ENCODE data around the gene OLFM2.
"Not testable (repeated sequence)": the region's sequence is repeated elsewhere in the genome, so short reads cannot be mapped to it uniquely, and the experiment has no call there.

Gene OLFM2

DNA sequence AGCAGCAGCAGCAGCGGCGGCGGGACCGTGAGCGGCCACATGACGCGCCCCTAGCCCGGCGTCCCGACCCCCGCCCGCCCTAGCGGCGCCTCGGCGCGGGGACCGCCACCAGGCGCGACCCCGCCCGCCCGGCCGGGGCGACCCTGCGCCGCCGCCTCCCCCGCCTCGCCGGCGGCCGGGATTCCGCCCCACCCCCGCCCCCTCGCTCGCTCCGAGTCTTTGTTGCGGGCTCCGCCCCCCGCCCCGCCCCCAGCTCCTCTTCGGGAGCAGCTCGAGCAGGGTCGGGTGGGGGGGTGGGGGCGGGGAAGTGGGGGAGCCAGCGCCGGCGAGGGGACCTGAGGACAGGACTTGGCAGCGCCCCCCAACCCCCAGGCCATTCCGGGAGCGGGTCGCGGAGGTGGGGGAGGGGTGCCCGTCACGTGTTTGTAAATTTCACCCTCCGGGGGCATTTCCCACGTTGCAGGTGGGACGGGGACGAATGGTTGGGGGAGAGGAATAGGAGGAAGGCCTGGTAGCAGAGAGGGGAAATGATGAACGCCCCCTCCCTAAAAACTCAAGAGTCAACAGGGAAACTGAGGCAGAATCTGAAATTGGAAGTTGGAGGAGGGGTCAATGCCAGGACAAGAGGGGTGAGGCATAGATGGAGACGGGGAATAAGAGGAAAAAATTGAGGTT is at the start of gene OLFM2:
Gene OLFM2 (minus strand): TSS at position 190 of the 675 bp plus-strand sequence. CDS start 149 bp downstream, at position 41.
- peak; percentile 70 for DNase-seq (ENCODE audit: low spot score)

DNA sequence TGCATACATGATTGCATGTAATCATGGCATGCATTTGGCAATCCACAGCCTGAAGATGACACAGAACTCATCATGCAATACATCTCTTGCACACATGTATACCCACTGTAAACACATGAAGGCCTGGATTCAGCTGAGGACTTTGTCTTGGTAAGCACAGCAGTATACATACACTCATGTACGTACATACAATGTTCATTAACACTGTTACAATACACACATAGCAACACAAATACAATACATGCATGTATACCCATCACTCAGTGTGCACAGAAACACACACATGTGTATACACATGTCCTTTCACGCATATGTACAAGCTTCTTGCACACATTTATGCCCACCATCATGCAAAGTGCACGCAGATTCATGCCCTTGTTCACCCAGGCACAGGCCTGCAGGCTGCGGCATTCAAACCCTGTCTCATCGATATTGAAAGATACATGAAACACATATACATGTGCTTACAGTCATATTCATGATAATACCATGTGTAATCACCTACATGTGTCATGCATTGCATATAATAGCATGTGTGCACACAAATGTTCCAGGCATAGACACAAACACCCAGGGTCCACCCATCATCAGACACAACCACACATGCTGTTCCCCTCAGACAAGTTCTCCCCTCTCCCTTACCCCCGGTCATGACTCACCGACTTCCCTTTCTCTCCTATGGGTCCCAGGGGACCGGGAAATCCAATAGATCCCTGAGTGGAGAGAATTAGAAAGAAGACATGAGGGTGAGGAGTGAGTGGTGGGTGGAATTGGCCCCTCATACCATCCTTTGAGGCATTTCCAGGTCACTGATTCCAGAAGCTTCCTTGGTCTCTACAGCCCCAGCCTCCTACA is 45.3 kb upstream of the OLFM2 start:
- no peak for DNase-seq (ENCODE audit: low spot score)

DNA sequence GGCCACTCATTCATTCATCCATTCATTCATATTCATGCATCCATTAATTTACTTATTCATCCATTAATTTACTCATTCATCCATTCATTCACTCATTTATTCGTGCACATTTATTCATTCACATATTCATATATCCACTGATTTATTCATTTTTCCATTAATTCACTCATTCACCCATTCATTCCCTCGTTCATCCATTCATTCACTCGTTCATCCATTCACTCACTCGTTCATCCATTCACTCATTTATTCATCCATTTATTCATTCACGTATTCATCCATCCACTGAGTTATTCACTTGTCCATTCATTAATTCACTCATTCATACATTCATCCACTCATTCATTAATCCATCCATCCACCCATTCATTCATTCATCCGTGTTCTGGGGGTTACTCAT is 35.8 kb upstream of the OLFM2 start:
- no peak for DNase-seq (ENCODE audit: low spot score)

GRCh38 chr19:9971166-9971897 is 35.0 kb upstream of the OLFM2 start:
- no peak for DNase-seq (ENCODE audit: low spot score)

GRCh38 chr19:9970481-9970880 is 34.2 kb upstream of the OLFM2 start:
- no peak for DNase-seq (ENCODE audit: low spot score)

DNA sequence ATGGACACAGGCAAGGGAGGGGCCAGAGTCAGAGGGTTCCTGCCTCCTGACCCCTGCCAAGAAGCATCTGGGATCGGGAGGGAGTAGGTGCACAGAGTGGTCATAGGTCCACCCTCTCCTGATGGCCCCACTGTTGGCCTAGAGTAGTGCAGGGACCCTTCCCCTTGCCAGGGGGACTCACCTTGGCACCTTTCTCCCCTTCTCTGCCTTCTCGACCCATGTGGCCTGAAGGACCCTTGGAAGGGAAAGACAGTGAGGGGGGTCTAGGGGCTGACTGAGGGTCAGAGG is 33.3 kb upstream of the OLFM2 start:
- no peak for DNase-seq (ENCODE audit: low spot score)

DNA sequence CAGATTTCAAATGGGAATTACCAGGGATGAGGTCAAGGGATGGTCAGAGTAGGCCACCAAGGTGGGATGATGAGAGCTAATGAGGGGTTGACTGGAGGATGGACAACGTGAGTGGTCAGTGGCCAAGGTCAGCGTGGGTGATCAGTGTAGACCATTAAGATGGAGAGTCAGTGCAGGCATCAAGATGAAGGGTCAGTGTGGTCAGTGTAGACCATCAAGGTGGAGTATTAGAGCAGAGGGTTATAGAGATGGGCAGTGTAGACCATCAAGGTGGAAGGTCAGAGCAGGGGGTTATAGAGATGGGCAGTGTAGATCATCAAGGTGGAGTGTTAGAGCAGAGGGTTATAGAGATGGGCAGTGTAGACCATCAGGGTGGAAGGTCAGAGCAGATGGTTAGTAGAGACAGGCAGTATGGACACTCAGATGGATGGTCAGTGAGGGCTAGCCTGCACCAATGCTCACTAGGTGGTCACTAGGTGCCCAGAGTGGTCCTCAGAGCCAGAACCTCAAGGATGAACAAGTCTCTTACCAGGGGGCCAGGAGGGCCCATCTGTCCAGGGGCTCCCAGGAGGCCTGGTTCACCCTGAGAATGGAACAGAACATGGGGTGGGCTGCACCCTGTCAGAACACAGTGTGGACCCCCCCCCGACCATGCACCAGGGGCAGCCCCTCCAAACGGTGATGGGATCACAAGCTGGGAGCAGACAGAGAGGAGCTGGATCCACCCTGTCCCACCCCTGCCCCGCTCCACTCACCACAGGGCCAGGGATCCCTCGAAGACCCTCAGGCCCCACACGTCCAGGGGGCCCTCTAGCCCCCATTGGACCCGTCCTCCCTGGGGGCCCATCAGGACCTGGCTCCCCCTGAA is 32.7 kb upstream of the OLFM2 start:
- DNase-seq (ENCODE audit: low spot score): no peak

GRCh38 chr19:9967326-9967725 is 31.0 kb upstream of the OLFM2 start:
- no peak for DNase-seq (ENCODE audit: low spot score)

GRCh38 chr19:9966448-9966847 is 30.1 kb upstream of the OLFM2 start:
- DNase-seq (ENCODE audit: low spot score): no peak

GRCh38 chr19:9966024-9966423 is 29.7 kb upstream of the OLFM2 start:
- DNase-seq (ENCODE audit: low spot score): no peak

GRCh38 chr19:9962623-9963290 is 26.4 kb upstream of the OLFM2 start:
- DNase-seq (ENCODE audit: low spot score): no peak

GRCh38 chr19:9961103-9961502 is 24.8 kb upstream of the OLFM2 start:
- DNase-seq (ENCODE audit: low spot score): no peak

DNA sequence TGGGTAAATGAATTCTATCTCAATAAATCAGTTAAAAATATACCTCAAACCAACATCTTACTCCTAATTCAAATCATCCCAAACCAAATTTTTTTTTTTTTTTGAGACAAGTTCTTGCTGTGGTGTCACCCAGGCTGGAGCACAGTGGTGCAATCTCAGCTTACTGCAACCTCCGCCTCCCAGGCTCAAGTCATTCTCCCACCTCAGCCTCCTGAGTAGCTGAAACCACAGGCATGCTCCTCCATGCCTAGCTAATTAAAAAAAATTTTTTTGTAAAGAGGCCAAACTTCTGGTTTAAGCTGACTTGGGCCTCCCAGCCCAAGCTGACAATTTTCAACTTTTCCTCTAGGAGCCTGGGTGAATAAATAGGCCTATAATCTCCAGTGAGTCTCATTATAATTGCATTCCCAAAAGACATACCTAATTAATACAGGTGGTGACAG is 22.1 kb upstream of the OLFM2 start:
- DNase-seq (ENCODE audit: low spot score): no peak

GRCh38 chr19:9956956-9957355 is 20.6 kb upstream of the OLFM2 start:
- DNase-seq (ENCODE audit: low spot score): no peak

DNA sequence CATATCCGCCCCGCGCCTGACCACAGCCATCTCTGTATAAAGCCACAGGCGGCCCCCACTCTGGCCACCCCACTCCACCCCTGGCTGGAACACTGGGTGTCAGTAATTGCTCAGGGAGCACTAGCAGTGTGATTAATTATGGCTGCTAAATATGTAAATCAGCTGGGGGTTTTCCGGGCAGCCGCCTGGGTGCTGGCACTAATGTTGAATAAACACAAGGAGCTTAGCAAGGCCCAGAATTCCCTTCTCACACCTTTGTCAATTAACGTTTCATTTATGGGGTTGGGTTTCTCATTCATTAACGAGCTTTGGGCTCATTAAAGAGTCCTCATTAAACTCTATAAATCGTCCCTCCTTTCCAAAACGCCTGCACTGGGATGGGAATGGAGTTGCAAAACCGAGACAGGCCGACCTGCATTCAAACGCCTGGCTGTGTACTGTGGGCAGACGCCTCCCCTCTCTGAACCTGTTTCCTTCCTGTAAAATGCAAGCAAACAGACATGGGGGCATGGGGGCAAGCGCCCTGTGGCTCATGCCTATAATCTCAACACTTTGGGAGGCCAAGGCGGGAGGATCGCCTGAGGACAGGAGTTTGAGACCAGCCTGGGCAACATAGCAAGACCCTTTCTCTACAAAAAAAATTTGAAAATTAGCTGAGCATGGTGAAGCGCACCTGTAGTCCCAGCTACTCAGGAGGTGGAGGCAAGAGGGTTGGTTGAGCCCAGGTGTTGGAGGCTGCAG is 17.7 kb upstream of the OLFM2 start:
- DNase-seq (ENCODE audit: low spot score): no peak

DNA sequence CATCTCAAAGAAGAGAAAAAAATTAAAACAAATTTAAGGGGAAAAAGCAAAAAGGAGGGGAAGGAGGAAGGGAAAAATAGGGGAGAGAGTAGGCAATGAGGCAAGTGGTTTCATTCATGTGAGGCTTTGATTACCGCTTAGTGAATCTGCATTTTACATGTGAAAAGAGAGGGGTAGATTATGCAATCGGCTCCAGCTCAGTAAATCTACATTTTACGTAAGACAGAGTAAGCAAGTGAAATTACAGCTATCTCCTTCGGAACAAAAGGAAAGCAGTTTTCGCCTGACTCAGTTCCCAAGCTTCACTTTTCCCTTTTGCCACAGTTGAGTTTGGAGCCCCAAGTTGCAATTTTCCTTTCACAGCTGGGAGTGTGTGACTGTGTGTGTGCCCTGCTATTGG is 16.0 kb upstream of the OLFM2 start:
- DNase-seq (ENCODE audit: low spot score): no peak

DNA sequence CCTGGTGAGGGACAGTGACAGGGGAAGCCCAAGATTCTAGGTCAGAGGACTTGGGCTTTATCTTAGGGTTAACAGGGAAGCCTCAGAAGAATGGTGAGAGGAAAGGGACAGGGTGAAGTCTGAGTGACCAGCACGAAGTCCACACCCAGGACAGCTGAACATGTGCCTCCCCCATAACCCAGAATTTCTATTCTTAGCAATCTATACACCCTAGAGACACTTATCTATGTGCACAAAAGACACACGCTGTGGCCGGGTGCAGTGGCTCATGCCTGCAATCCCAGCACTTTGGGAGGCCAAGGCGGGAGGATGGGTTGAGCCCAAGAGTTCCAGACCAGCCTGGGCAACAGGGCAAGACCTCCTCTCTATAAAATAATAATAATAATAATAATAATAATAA is 11.1 kb upstream of the OLFM2 start:
- DNase-seq (ENCODE audit: low spot score): no peak

- not testable (repeated sequence) for DNase-seq (ENCODE audit: low spot score)
Observed at GRCh38 chr19:9946528-9947125, 10.3 kb upstream of the OLFM2 start.

GRCh38 chr19:9945319-9945966 is 9.1 kb upstream of the OLFM2 start:
- no peak for DNase-seq (ENCODE audit: low spot score)

- DNase-seq (ENCODE audit: low spot score): no peak
Observed at GRCh38 chr19:9943744-9944143, 7.4 kb upstream of the OLFM2 start.

Data from HuH-7 (cell line).